ENCODE measurements around the gene GLUD1.
"Not testable (repeated sequence)": the region's sequence is repeated elsewhere in the genome, so short reads cannot be mapped to it uniquely, and the experiment has no call there.

The GLUD1 gene

DNA sequence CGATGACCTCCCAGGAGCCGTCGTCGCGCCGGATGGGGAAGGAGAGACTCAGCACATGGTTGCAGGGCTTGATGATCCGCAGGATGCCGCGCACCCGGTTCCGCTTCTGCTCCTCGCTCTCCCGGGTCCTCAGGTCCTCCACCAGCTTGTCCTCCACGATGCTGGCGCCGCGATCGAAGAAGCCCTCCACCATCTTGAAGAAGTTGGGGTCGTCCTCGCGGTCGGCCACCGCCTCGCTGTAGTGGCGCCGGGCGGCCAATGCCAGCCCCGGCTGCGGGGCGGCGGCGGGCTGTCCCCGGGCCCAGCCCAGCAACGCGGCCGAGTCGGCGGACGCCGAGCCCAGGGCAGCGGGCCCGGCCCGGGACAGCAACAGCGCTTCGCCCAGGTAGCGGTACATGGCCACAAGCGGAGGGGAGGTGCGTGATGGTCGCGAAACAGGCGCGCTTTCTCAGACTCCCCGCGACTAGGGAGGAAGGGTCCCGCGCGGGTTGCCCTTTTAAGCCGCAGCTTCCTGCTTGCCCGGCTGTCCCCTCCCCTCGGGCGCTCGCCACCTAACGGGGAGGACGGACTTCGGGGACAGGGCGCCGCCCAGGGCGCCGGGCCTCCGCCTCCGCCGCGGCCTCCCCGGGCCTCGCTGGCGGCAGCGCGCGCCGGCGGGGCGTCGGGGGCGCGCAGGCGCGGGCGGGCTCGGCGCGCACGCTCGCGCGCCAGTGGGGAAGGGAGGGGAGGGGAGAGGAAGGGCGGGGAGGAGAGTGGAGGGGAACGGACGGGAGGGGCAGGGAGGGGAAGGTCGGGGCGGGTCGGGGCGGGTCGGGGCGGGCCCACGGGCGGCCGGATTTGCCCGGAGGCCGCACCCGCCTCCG is at the start of gene GLUD1, which contains the start of gene SHLD2:
Gene GLUD1, minus strand, starts transcription at position 471 of the 863 bp plus-strand sequence. Its CDS starts 74 bp downstream, at position 397.
Gene SHLD2, plus strand, starts transcription at position 834 of the 863 bp plus-strand sequence. CDS start 56,149 bp downstream, outside the sequence.
- DNase-seq: peak; percentile 82

DNA sequence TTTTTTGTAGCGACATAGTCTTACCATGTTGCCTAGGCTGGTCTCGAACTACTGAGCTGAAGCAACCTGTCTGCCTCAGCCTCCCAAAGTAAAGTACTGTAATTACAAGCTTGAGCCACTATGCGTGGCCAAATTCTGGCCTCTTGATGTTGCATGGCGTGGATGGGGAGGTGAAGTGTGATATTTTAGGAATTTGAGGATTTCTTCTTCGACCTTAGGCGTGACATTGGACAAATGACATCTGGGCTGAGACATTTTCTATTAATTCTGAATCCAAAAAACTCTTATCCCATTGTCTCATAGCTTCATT is 48.4 kb upstream of the GLUD1 start:
- not testable (repeated sequence) for DNase-seq

DNA sequence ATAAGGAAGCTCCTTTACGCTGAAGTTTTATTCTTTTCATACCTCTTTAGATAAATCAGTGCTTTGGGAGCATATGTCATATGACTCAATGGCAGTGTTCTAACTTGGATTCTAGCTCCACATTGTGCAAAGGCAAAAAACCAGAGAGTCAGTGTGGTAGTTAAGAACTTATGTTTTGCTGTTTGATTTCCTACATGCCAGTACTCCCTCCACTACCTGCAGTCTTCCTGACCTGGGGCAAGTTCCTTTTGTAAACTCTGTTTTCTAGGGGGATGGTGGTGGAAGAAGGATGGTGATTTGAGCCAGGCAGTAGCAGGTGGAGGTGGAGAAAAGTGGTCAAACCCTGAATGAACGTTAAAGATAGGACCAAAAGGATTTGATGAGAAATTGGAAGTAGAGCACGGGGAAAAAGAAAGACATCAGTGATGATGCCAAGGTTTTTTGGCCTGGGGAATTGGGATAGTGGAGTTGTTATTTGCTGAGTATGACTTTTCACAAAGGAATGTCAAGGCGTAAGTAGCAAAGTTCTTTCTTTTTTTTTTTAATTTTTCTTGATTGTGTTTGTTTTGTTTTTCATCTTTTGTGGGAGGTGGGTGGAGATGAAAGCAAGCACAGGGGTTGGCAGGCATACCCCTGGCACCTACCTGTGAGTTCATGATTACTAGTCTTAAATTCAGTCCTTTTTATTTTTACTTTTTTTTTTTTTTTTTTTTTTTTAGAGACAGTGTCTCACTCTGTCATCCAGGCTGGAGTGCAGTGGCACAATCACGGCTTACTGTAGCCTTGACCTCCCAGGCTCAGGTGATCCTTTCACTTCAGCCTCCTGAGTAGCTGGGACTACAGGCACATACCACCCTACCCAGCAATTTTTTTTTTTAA is 47.8 kb upstream of the GLUD1 start:
- not testable (repeated sequence) for DNase-seq

DNA sequence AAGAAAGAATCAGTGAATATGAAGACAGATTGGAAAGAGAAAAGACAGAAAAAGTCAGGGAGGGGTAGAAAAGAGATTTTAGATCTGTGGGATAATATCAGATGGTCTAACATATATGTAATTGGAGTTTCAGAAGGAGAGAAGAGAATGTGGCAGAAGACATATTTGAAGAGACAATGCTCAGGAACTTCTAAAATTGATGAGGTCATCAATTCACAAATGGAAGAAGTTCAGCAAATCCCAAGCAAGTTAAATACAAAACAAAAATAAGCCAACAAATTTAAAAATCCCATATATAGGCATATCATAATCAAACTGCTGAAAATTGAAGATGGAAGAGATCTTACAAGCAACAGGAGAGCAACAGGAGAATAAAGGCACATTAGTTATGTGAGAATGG is 42.8 kb upstream of the GLUD1 start:
- DNase-seq: not testable (repeated sequence)

DNA sequence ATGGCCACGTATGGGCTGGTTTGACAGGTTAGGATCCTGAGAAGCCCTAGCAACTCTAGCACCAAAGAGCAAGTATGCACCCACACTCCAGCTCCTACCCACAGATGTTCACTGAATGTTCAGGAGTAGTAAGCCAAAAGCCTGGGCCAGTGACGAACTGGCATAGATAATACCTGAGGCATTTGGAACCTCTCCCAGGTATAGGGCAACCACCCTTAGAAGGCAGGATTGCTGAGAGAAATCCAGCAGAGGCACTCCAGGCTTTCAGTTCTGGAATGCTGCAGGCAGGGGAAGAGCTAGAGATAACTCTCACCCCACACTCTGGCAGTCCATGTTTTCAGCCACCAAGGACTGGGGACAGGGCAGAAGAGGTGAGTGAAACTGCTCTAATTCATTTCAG is 39.8 kb upstream of the GLUD1 start:
- not testable (repeated sequence) for DNase-seq

DNA sequence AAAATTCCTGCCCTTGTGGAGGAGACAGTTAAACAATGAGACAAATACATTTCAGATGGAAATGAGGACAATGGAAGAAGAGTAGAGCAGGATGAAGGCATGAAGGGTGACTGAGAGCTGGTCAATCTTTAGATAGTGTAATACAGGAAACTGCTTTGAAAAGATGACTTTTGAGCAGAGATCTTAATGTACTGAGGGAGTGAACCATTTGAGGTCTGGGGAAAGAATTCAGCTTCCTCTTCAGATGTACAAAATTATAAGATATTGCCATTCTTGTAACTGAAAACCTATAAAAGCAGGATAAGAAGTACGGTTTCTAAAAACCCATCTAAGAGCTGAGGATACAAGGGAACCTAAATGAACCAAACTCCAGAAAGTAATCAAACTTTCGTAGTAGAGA is 39.3 kb upstream of the GLUD1 start:
- not testable (repeated sequence) for DNase-seq

DNA sequence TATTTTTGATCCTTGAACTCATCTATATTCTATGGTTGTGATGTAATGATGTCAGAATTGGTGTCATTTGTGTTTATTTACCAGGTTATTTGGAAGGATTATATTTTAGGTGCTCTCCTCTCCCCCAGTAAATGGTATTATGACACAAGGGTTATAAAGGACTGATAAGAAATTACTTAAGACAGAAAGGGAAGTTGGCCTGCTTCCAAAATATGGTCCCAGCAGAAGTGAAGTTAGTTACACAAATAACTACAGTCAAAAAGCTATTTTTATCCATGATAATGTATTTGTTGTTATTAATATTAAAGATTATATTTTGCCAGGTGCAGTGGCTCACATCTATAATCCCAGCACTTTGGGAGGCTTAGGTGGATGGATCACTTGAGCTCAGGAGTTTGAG is 37.5 kb upstream of the GLUD1 start:
- DNase-seq: not testable (repeated sequence)

DNA sequence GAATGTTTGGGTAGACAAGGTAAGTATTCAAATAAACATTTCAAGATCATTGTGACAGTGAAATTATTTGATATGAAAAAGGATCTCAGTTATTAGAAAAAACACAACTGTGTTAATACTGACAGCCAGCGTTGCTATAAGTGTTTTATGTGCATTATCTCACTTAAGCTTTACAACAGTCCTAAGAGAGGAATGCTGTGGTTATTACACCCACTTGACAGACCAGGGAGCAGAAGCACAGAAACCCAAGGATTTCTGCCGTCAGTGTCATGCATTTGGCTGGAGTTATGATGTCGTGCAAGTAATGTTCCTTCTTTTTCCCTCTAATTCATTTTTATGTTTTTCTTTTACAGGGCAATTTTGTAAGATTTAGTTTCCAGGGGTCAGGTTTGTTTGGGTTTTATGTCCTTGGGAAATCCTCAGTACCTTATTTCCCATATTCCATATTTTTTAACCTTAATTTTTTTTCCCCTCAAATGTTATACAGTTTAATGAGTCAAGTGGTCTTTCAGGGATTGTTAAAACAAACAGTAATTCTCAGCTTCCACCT is 33.0 kb upstream of the GLUD1 start:
- DNase-seq: not testable (repeated sequence)

DNA sequence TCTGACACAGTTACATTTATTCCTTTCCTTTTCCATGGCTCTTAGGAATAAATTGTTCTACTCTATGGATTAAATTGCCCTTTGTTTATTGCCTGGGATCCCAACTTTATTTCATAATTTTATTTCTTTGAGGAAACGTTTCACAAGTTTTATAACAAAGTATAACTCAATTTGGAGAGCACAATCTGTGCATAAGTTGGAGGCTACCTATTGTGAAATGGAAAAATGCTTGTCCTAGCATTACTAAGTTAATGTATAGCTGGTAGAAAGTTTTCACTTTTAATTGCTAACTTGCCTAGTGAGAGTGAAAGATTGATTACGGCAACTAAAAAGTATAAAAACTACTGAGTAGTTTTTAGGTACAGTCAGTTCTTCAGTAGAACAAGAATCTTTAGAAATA is 32.4 kb upstream of the GLUD1 start:
- not testable (repeated sequence) for DNase-seq

DNA sequence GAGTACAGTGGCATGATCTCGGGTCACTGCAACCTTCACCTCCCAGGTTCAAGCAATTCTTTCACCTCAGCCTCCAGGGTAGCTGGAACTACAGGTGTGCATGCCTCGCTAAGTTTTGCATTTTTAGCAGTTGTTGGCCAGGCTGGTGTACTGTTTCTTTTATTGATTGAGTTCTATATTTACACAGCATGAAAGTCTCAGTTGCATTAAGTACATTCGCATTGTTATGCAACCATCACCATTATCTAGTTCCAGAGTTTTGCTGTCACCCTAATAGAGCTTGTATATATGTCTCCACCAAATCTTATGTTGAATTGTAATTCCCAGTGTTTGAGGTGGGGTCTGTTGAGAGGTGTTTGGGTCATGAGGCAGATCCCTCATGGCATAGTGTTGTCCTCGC is 28.7 kb upstream of the GLUD1 start:
- not testable (repeated sequence) for DNase-seq

DNA sequence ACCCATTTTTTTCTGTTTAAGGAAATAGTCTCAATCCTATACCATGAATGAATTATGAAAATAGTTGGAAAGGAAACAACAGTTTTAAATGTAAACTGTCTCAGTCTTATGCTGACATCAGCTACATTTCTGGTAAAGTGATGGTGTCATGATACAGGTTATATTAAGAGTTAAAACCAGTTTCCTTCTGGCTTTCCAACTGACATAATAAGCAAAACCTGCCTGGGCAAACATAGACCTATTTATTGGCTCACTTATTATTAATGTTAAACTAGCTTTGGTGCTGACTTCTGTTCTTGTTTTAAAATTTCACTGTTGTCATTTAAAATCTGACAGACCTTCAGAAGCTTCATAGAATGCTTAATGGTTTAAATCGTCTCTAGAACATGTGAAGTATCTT is 24.4 kb upstream of the GLUD1 start:
- DNase-seq: not testable (repeated sequence)

DNA sequence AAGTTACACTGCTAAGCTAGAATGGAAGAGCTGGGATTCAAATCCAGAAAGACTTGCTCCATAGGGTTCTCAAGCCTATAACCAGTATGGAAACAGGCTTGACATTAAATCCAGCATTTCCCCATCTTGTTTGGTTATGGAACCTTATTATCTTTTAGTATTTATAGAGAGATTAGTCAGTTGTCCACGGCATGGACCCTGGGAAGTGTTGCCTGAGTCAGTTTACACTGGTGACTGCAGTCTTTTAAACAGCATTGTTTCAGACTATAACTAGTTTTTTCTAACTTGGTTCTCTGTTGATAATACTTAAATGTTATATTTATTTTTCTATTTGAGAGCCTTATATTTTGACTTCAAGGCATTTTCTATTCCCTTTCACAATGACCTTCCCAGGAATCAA is 23.5 kb upstream of the GLUD1 start:
- not testable (repeated sequence) for DNase-seq

DNA sequence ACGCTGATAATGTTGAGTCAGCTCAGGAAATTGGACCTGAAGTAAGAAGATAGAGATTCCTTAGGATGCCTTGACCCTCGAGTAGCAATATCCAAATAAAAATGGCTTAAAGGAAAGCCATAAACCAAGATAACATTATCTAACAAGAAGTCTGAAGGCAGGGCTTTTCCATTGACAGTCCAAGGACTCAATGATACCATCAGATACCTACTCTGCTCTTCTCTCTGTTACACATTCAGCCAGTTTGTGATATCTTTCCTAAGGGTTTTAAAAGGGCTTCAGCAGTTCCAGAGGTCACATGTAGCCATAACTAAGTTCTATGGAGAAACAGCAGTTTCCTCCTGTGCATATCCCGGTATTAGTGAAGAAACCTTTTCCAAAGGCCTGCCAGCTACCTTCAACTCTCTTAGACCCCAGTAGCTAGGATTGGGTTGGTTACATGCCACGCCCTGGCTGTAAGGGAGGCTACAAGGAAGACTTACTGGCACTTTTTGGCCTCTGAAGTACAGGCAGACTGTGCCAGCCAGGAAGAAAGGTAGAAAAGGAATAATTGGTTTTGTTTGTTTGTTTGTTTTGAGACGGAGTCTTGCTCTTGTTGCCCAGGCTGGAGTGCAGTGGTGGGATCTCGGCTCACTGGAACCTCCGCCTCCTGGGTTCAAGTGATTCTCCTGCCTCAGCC is 10.9 kb upstream of the GLUD1 start:
- DNase-seq: no peak

DNA sequence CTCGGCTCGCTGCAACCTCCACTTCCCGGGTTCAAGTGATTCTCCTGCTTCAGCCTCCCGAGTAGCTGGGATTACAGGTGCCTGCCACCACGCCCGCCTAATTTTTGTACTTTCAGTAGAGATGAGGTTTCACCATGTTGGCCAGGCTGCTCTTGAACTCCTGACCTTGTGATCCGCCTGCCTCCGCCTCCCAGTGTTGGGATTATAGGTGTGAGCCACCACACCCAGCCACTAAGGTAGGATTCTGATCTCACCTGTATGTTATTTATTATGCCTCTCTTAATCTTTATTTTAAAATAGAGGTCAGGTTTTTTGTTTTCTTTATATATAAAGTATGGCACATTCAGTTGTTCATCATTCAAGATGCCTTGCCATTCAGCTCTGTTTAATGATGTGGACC is 10.1 kb upstream of the GLUD1 start:
- not testable (repeated sequence) for DNase-seq

DNA sequence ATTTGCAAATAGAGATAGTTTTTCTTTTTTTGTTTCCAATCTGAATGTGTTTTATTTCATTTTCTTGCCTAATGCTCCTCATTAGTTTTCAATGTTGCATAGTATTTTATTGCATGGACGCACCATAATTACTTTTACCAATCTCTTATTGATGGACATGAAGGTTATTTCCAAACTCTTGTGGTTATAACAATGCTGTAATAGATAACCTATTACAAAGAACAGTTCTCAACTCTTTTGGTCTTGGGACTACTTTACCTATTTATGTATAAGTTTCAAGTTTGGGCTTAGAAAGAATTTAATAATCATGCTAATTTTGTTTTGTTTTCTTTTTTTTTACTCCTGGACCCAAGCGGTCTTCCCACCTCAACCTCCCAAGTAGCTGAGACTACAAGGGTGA is 7.4 kb upstream of the GLUD1 start:
- DNase-seq: no peak

DNA sequence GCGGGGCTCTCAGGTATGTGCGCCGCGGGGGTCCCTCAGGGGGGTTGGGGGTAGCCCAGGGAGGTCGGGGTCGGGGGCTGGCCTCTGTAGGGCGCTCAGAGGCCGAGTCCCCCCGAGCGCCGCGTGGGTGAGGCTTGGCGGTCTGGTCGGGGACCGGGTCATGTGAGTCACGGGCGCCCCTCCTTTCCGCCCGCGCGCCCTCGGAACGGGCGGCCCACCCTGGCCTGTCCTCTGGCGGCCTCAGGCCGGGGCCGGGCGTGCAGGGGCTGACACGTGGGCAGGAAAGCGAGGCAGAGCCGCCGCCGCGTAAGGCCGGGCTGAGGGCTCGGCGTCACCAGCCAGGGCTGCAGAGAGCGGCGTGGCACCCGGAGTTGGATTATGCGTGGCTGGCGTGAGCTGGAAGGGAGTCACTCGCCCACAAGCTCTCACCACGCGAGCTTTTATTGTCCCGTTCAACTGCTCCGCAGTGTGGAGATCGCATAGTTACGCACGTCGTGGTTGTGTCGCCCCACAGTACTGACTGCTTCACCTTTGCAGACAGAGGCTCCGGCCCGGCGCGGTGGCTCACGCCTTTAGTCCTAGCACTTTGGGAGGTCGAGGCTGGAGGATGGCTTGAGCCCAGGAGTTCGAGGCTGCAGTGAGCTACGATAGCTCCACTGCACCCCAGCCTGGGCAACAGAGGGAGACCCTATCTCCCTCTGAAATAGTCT is 748 bp upstream of the GLUD1 start:
- DNase-seq: peak; percentile 70

DNA sequence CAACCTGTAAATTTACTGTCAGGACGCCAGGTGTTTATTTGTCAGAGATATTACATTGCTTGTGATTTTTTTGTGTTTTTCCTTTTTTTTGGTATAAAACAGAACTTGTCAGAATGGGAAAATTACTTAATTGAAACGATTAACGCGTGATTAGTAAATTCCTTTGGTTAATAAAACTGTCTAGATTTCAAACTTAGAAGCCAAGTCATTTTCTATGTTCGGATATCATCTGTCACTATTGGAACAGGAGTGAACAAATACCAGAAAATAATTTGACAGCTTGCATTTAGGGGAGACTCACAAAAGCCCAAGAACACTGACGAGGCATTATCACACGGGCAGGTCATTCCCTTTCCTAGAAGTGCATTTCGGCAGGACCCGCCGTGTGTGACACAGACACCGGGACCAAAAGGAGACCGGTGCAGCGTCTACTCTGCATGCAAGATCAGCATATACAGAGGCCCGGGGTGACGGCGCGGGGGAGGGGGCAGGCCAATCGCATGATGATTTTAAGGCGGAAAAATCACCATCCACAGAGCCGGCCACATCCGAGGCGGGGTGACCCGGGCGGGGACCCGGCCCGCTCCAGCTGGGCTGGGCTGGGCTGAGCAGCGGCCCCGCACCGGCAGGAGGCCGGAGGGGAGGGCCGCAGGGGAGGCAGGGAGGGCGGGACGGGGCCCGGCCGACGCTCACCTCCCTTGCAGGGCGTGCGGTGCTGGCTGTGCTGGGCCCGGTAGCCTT is 841 bp downstream of the GLUD1 start:
- DNase-seq: peak; percentile 63

DNA sequence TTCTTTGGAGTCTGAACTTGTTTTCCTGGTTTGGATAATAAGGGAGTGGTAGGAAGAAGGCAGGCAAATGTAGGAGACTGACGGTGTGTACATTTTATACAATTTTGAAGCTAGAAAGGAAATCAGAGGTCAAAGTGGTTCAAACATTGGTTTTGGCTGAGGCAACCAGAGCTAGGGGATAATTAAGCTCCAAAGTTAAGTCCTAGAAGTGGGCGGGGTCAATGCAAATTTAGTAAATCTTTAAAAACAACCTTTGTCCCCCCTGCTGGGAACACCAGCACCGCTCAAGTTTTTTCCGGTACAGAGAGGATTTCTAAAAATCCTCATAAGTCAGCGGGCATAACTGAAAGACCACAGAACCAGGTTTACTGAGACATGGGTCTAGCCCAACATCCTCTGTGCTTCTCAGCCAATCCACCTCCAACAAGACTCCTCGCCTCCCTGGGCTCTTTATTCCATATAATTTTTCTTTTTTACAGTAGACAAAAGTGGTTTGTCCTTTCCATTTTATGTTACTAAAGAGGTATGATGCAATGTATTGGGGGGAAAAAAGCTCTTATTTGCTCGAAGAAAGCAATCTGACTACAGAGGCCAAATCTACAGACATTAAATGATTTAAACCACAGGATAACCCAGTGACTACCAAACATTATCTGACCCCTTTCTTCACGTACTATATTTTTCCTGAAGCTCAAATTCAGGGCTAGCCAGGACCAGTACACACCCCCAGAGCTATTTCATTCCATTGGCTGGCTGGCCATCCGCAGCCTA is 1.6 kb downstream of the GLUD1 start:
- DNase-seq: no peak

DNA sequence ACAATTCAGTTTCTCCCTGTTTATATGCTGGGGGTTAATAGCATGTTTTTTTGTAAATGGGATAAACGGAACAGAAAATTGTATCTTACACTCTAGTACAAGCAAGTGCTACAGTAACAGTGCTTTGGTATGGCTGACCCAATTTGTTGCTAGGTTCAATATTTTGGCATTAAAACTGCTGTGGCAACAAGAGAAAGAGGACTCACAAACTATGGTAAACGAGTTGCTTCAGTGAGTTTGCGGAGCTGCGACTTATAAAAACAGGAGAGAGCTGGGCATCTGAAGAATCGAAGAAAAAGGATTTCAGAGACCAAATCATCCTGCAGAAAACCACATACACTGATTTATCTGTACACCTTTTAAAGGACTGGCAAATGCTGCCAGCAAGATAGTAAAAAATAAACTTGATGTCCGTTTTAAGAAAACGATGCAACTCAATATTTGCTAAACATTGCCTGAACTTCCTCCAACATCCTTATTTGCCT is 2.2 kb downstream of the GLUD1 start:
- no peak for DNase-seq

DNA sequence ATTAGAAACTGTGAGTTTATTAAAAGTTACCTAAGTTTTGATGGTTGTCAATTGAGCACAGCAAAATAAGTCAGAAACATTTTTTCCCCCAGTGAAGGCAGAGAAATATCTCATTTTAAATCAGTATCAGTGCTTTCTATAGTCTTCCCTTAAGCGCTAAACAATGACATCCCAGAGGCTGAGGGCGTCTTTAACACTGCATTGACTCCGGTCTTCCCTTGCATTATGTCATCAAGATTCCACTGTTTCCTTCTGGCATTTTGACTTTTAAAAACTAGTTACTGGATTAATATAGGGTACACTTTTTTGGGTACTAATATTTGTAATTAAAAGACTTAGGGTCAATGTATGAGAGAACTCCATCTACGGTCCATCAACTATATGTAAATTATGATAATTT is 3.9 kb downstream of the GLUD1 start:
- no peak for DNase-seq
